ENCODE data around the gene PRDM11.
A peak's percentile ranks its signal among the peaks of the same experiment; 100 is the strongest.
"Not testable (repeated sequence)": the region's sequence is repeated elsewhere in the genome, so short reads cannot be mapped to it uniquely, and the experiment has no call there.

PRDM11 gene

GRCh38 chr11:45109400-45109799 lies 37.0 kb upstream of the PRDM11 start:
- Mint-ChIP-seq H3K27me3 (peaks cover 25% of the 10 kb centered on the region), H3K4me3 (no peak overlapping the region), H3K4me1 (ENCODE audit: low read depth) (no peaks in the 10 kb centered on the region), H3K27ac (no peak overlapping the region), H3K9me3 (ENCODE audit: low read depth) (no peaks in the 10 kb centered on the region), H3K36me3 (no peaks in the 10 kb centered on the region)

- Mint-ChIP-seq H3K4me1 (ENCODE audit: low read depth) (no peaks in the 10 kb centered on the region), H3K27ac (no peak overlapping the region), H3K27me3 (peaks cover 29% of the 10 kb centered on the region), H3K36me3 (no peaks in the 10 kb centered on the region), H3K9me3 (ENCODE audit: low read depth) (no peaks in the 10 kb centered on the region), H3K4me3 (no peak overlapping the region)
These were observed 35.9 kb upstream of the PRDM11 start for GRCh38 chr11:45110562-45110961.

DNA sequence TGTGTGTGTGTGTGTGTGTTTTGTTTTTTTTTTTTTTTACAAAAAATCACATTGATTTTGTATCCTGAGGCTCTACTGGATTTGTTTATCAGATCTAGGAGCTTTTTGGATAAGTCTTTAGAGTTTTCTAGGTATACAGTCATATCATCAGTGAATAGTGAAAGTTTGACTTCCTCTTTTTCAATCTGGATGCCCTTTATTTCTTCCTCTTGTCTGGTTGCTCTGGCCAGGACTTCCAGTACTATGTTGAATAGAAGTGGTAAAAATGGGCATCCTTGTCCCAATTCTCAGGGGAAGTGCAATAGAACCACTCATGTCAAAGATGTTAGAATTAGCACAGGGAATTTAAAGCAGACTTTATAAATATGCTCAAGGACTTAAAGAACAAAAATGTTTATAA lies 32.6 kb upstream of the PRDM11 start:
- no peak overlapping the region for H3K27ac Mint-ChIP-seq
- no peaks in the 10 kb centered on the region for H3K4me1 Mint-ChIP-seq (ENCODE audit: low read depth)
- peaks cover 38% of the 10 kb centered on the region for H3K27me3 Mint-ChIP-seq
- H3K36me3 Mint-ChIP-seq, result no peaks in the 10 kb centered on the region
- no peak overlapping the region for H3K4me3 Mint-ChIP-seq
- H3K9me3 Mint-ChIP-seq (ENCODE audit: low read depth), result no peaks in the 10 kb centered on the region

DNA sequence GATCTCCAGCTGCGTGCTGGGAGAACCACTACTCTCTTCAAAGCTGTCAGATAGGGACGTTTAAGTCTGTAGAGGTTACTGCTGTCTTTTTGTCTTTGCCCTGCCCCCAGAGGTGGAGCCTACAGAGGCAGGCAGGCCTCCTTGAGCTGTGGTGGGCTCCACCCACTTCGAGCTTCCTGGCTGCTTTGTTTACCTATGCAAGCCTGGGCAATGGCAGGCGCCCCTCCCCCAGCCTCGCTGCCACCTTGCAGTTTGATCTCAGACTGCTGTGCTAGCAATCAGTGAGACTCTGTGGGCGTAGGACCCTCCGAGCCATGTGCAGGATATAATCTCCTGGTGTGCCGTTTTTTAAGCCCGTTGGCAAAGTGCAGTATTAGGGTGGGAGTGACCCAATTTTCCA lies 18.6 kb upstream of the PRDM11 start:
- H3K9me3 Mint-ChIP-seq (ENCODE audit: low read depth); H3K4me1 Mint-ChIP-seq (ENCODE audit: low read depth); H3K27ac Mint-ChIP-seq; H3K4me3 Mint-ChIP-seq; H3K36me3 Mint-ChIP-seq: not testable (repeated sequence)
- H3K27me3 Mint-ChIP-seq, result peaks cover 18% of the 10 kb centered on the region

- Mint-ChIP-seq H3K4me1 (ENCODE audit: low read depth) (no peaks in the 10 kb centered on the region), H3K9me3 (ENCODE audit: low read depth) (peaks cover 3% of the 10 kb centered on the region), H3K27ac (no peak overlapping the region), H3K36me3 (peaks cover 9% of the 10 kb centered on the region), H3K27me3 (peaks cover 19% of the 10 kb centered on the region), H3K4me3 (no peak overlapping the region)
These were observed 12.6 kb upstream of the PRDM11 start for GRCh38 chr11:45133878-45134277.

- Mint-ChIP-seq H3K9me3 (ENCODE audit: low read depth) (no peaks in the 10 kb centered on the region), H3K27ac (no peak overlapping the region), H3K4me1 (ENCODE audit: low read depth) (peaks cover 6% of the 10 kb centered on the region), H3K4me3 (no peak overlapping the region), H3K27me3 (peaks cover 6% of the 10 kb centered on the region), H3K36me3 (no peaks in the 10 kb centered on the region)
These were observed 5.3 kb upstream of the PRDM11 start for GRCh38 chr11:45141171-45141570.

- H3K27me3 Mint-ChIP-seq, result peaks cover 6% of the 10 kb centered on the region
- H3K27ac Mint-ChIP-seq, result no peak overlapping the region
- no peaks in the 10 kb centered on the region for H3K36me3 Mint-ChIP-seq
- H3K4me3 Mint-ChIP-seq, result no peak overlapping the region
- peaks cover 6% of the 10 kb centered on the region for H3K4me1 Mint-ChIP-seq (ENCODE audit: low read depth)
- H3K9me3 Mint-ChIP-seq (ENCODE audit: low read depth), result no peaks in the 10 kb centered on the region
These were observed 4.8 kb upstream of the PRDM11 start for GRCh38 chr11:45141631-45142030.

GRCh38 chr11:45142241-45143055 lies 4.0 kb upstream of the PRDM11 start:
- H3K4me3 Mint-ChIP-seq, result no peak overlapping the region
- peaks cover 6% of the 10 kb centered on the region for H3K4me1 Mint-ChIP-seq (ENCODE audit: low read depth)
- no peaks in the 10 kb centered on the region for H3K9me3 Mint-ChIP-seq (ENCODE audit: low read depth)
- H3K27ac Mint-ChIP-seq, result no peak overlapping the region
- H3K36me3 Mint-ChIP-seq, result no peaks in the 10 kb centered on the region
- peaks cover 6% of the 10 kb centered on the region for H3K27me3 Mint-ChIP-seq

GRCh38 chr11:45143494-45143893 lies 2.9 kb upstream of the PRDM11 start:
- Mint-ChIP-seq H3K4me3 (no peak overlapping the region), H3K27me3 (peaks cover 6% of the 10 kb centered on the region), H3K9me3 (ENCODE audit: low read depth) (no peaks in the 10 kb centered on the region)

DNA sequence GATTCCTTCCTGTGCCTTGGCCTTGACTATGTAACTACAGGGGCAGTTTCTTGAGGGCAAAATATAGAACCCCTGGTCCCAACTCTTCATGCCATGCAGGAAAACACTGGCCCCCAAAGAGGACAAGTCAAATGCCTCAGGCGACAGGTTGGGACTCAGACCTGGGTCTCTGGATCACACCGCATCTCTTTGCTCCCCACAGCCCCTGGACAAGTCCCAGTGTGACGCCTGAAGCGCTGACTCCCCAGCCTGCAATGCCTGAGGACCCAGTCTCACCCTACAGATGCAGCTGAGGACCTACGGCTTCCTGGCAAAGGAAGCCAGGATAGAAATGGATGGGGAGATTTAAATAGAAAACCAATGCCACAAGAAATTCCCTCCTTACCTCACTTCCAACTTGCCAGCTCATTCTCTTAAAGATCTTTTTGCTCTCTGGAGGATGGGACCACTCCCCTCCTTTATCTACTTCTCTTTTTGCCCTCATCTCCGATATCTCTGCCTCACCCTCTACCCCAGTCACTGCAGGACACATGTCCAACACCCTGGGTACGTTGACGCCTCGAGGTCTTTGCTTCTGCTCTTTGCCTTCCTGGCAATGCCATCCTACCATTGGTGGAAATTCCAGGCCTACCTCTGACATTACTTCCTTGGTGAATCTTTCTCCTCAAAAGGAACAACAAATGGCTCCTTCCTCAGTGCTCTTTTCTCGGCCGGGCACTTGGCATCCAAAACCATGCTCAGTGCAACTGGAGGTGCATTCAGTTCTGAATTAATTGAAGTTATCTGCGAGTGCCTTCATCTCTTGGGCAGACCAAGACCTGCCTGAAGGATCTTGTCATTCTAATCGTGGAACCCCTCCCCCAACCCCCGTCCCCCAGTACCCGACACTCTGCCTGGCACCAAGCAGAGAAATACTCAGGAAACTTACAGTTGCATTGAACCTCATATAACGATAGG lies 2.0 kb upstream of the PRDM11 start:
- Mint-ChIP-seq H3K9me3 (ENCODE audit: low read depth) (no peaks in the 10 kb centered on the region), H3K36me3 (peaks cover 5% of the 10 kb centered on the region), H3K4me1 (ENCODE audit: low read depth) (peaks cover 24% of the 10 kb centered on the region), H3K4me3 (peak overlapping the region; percentile 89), H3K27ac (no peak overlapping the region), H3K27me3 (peaks cover 3% of the 10 kb centered on the region)

More at GRCh38 chr11:45143494-45143893, 2.9 kb upstream of the PRDM11 start:
- Mint-ChIP-seq H3K4me1 (ENCODE audit: low read depth) (peaks cover 15% of the 10 kb centered on the region), H3K36me3 (no peaks in the 10 kb centered on the region), H3K27ac (no peak overlapping the region)

- Mint-ChIP-seq H3K36me3 (peaks cover 5% of the 10 kb centered on the region), H3K4me3 (peak overlapping the region; percentile 89), H3K27me3 (peaks cover 3% of the 10 kb centered on the region)
These were observed 1.4 kb upstream of the PRDM11 start for GRCh38 chr11:45145083-45145378.

DNA sequence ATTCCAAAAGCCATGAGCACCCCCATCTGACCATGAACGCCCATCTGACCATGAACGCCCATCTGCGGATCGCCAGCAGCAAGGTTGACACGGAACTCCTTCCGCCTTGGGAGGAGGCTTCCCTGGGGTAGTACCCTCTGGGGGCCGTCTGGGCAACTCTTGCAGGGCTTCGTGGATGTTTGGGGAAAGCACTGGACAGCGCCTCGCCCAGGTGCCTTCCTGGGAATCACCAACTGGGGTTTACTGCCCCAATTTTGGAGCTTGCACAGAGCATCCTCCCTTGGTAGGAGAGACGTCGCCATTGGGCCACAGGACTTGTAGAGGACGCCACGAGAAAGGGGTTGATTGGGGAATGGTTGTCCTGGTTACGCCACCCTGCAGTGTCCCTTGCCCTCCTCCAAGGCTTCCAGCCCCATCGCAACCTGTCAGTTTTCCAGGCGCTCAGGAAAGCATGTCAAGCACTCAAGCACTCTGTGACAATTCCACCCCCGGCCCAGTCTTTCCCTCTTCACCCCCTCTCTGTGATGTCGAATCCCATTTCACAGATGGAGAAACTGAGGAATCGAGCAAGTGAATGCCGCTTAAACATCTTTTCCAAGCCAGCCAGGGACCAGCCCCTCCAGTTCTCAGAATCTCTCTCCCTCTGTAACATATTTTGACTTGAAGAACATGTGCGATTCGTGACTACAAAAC lies 914 bp upstream of the PRDM11 start:
- Mint-ChIP-seq H3K36me3 (peaks cover 5% of the 10 kb centered on the region), H3K9me3 (ENCODE audit: low read depth) (no peaks in the 10 kb centered on the region), H3K4me3 (peak overlapping the region; percentile 89), H3K4me1 (ENCODE audit: low read depth) (peaks cover 31% of the 10 kb centered on the region), H3K27me3 (peaks cover 3% of the 10 kb centered on the region), H3K27ac (peak overlapping the region; percentile 92)

More at GRCh38 chr11:45145083-45145378, 1.4 kb upstream of the PRDM11 start:
- H3K27ac Mint-ChIP-seq, result no peak overlapping the region
- no peaks in the 10 kb centered on the region for H3K9me3 Mint-ChIP-seq (ENCODE audit: low read depth)
- peaks cover 26% of the 10 kb centered on the region for H3K4me1 Mint-ChIP-seq (ENCODE audit: low read depth)

DNA sequence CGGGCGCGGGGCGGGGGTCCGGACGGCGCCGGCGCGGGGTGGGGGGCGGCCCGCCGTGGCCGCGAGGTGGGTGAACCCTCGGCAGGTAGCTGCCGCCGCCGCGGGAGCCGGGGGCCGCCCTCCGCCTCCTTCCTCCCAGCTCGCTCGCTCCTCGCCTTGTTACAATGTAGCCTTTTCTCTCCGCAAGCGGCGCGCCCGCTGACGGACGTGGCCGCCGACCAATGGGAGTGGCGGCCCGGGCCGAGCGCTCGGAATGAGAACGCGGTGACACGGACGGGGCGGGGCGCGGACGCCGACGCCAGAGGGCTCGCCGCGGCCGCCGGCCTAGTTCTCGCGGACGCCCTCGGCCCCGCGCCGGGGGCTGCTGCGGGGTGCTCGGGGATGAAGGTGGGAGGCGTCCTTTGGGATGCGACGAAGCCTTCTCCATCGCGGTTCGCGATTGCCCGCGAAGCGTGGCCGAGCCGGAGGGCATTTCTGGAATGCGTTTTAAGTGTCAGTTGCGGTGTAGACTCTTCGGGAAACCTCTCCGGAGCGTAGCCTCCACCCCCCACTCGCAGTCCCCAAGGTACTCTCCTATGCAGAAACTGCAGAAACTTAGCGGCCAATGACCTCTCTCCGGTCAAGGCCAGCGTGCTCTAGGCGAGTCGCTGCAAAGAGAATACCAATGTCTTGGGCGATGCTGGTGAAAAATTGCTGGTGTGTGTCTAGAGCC lies 734 bp downstream of the PRDM11 start:
- Mint-ChIP-seq H3K36me3 (peaks cover 5% of the 10 kb centered on the region), H3K4me3 (peak overlapping the region; percentile 91), H3K9me3 (ENCODE audit: low read depth) (no peaks in the 10 kb centered on the region), H3K27me3 (peaks cover 3% of the 10 kb centered on the region), H3K27ac (peak overlapping the region; percentile 80), H3K4me1 (ENCODE audit: low read depth) (peaks cover 36% of the 10 kb centered on the region)

DNA sequence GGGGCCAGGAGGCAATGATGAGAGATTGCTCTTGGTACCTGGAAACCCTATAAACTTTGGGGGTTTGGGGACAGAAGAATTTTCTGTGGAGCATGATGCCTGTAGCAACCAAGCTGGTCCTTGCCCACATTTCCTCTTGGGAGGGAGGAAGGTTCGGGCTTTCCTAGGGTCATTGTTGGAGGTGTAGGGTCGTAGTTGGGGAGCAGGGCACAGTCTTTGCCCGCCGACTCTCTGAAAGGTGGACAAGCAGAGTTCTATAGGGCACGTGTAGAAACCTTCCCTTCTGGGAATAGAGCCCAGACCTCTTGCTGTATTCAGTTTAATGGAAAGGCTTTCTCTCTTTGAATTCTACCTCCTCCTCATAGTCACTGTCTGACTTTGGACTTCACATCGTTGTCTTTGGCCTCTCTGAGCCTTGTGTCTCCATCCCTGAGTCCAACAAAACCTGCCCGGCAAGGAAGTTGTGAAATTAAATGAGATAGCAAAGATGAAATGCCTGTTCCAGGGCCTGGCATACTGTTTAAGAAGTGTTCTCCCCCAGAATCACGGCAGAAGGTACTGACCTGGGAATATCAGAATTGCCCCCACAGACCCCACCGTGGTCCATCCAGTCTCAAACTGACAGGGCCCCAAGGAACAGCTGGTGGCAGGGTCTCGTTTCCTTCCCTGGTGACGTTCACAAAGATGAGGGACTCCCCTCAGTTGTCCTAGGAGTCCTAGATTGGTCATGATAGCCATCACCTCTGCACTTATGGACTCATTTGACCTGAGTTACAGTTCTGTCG lies 1.6 kb downstream of the PRDM11 start:
- H3K9me3 Mint-ChIP-seq (ENCODE audit: low read depth), result no peaks in the 10 kb centered on the region
- H3K4me3 Mint-ChIP-seq, result peak overlapping the region; percentile 91
- peak overlapping the region; percentile 80 for H3K27ac Mint-ChIP-seq
- peaks cover 5% of the 10 kb centered on the region for H3K36me3 Mint-ChIP-seq
- H3K27me3 Mint-ChIP-seq, result peaks cover 3% of the 10 kb centered on the region
- peaks cover 36% of the 10 kb centered on the region for H3K4me1 Mint-ChIP-seq (ENCODE audit: low read depth)

Measured in activated naive CD8-positive, alpha-beta T cell (primary cell).